GM19023 (cell line): ENCODE results near the gene TSPEAR.
"Not testable (repeated sequence)": the region's sequence is repeated elsewhere in the genome, so short reads cannot be mapped to it uniquely, and the experiment has no call there.

Source experiments
- ATAC-seq: cut with Tn5 transposase; IDR thresholded peaks from one replicate; pipeline ENCODE4 v1.9.1; 2021; ENCODE audit warnings: mild to moderate bottlenecking, moderate library complexity; ENCODE audit not compliant: unreplicated experiment

Gene TSPEAR

DNA sequence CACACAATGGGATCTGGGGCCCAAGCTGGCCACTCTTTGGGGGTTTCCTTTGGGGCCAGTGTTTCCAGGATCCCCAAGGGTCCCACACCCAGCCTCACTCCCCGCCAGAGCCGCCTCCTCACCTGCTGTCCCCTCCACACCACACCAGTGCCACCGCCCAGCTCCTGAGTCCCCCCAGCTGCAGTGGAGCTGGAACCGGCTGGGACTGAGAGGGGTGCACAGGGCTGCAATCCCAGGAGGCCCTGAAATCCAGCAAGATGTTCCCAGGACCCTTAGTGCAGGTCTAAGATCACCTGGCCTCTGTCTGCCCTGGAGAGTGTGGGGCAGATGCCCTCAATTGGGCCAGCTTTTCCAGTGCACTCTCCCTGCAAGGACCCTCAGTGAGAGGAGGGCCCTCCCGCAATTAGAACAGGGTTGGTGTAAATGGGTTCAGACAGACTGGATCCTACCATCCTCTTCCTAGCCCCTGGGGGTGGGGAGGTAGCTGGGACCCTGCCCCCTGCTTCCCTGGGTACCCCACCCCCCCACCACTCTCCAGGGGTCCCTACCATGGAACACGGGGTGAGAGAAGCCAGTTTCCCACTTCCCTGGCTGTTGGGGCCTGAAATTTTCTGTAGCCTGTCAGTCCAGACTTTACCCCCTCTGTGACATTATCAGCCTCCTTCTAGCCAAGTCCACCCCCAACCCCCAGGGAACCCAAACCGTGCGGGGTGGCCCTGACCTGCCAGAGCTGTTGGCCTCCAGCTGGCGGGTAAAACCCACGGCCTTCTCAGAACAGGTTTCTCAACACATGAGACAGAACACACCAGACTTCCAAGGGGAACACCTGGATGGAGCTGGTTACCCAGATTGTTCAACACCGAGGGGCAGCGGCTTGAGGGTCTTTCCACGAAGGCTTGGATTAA lies 7.4 kb downstream of the TSPEAR start:
- ATAC-seq, result no peak

DNA sequence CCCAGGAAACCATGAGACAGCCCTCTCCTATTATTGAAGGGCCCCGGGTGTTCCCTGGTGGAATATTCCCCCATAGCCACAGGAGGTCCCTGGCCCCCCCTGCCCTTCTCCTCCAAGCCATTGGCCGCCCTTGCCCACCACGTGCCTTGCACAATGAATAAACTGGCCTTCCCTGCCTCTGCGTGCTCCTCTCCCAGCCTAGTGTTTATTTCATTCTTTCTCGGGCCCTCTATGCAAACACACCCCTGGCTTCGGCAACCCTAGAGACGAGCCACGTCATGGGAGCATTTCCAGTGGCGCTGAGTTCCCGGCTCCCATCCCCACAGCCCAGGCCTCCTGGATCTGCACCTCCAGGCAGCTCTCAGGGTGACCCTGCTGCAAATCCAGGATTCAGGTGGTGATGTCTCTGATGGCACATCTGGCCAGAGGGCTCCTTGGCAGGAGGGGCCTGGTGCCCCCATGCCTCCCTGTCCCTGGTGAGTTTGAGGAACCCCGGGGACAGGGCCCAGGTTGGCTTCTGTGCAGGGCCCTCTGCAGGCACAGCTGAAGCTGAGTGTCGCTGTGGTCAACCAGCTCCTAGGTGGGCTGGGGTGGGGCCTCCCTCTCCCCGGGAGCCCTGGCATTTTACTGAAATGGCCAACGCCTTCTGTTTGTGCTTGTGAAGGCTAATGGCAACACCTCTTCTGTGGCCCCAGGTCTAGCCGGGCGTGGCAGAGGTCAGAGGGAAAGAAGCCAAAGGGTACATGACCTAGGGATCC lies 8.2 kb downstream of the TSPEAR start:
- no peak for ATAC-seq

DNA sequence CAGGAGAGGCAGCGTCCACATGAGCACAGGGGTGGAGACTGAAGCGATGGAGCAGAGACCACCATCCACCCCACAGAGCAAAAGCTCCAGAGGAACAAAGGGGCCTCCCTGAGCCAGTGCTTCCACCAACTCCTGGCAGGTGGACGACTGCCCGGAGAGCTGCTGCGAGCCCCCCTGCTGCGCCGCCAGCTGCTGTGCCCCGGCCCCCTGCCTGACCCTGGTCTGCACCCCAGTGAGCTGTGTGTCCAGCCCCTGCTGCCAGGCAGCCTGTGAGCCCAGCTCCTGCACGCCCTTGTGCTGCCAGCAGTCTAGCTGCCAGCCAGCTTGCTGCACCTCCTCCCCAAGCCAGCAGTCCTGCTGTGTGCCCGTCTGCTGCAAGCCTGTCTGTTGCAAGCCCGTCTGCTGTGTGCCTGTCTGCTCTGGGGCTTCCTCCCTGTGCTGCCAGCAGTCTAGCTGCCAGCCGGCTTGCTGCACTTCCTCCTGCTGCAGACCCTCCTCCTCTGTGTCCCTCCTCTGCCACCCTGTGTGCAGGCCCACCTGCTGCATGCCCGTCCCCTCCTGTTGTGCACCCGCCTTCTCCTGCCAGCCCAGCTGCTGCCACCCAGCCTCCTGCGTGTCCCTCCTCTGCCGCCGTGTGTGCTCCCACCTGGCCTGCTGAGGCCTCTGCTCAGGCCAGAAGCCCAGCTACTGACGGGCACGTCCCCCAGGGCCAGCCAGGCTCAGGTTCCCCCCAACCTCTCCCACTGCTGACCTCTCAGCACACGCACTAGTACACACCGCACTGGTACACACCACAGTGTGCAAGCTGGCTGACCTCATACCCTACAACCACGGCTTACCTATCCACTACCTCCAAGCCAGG lies 9.0 kb downstream of the TSPEAR start:
- ATAC-seq, result no peak

GRCh38 chr21:44701541-44701940 lies 9.8 kb downstream of the TSPEAR start:
- no peak for ATAC-seq

DNA sequence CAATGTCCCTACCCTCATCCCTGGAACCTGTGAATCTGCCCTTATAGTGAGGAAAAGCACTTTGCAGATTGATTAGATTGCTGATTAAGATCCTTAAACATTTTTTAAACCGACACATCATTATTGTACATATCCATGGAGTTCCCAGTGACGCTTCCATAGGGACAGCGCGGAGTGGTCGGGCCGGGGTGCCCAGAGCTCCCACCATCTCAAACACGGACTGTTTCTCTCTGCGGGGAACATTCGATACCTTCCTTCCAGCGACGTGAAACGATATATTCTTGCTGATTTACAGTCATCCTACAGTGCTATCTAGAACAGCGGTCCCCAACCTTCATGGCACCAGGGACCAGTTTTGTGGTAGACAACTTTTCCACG lies 10.4 kb downstream of the TSPEAR start:
- no peak for ATAC-seq

GRCh38 chr21:44700101-44701022 lies 11.0 kb downstream of the TSPEAR start:
- ATAC-seq, result no peak

DNA sequence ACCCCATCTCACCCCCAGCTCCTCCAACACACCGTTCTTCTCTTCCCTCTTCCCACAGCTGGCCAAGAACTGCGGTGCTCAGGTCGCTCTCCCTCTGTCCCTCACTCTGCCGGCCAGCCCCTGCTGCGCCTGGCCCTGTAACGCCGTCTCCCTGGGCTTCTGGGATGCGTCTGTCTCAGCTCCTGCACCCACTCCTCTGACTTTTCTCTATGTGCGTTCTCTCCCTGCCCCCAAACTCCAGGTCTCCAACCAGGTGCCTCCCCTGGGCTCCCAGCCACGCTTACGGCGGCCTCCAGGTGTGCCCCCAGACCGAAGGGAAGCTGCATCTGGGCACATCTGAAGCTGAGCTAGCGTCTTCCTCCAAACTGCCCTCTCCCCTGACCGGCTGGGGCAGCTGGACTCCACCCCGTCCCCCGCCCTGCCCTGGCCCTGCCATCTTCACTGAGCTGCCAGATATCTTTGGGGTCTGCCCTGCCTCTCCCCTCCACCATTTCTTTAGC lies 11.8 kb downstream of the TSPEAR start:
- no peak for ATAC-seq

DNA sequence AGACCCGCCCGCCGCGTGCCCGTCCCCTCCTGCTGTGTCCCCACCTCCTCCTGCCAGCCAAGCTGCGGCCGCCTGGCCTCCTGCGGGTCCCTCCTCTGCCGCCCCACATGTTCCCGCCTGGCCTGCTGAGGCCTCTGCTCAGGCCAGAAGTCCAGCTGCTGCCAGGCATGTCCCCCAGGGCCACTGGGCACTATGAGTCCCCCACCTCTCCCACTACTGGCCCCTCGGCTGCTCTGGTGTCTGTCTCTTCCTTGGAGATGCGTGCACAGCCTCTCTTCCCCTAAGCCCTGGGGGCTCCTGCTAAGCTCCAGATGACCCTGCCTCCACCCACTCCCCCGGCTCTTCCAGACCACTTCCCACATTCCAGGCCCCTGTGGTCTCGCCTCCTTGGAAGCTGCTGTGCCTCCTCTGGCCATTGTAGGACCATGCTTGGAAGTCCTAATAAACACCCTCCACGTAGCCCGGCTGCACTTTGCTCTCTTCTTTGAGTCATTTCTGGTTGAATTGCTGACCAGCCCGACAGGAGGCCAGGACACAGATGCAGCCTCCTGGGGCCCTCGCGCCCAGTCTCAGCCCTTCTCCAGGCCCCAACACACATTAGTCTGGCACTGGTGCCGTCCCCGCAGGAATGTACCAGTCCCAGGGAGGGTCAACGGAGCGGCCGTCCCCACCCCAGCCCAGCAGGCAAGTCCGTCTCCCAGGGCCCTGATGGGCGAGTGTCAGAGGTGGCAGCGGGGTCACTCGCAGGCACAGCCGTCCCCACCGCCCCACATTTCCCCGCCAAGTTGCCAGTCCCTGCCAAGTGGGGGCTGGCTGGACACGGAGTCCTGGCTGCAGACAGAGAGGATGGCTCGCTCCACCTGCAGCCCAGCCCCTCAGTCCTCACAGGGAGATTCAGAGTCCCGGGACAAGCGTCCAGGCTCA lies 13.3 kb downstream of the TSPEAR start:
- no peak for ATAC-seq

- ATAC-seq, result not testable (repeated sequence)
Observed at GRCh38 chr21:44697172-44697810, 14.1 kb downstream of the TSPEAR start, which contains the start of gene KRTAP10-12. Gene KRTAP10-12, plus strand, starts transcription at chr21:44697172. Its CDS starts 30 bp downstream, at chr21:44697202.

GRCh38 chr21:44696572-44696971 lies 14.8 kb downstream of the TSPEAR start:
- no peak for ATAC-seq

DNA sequence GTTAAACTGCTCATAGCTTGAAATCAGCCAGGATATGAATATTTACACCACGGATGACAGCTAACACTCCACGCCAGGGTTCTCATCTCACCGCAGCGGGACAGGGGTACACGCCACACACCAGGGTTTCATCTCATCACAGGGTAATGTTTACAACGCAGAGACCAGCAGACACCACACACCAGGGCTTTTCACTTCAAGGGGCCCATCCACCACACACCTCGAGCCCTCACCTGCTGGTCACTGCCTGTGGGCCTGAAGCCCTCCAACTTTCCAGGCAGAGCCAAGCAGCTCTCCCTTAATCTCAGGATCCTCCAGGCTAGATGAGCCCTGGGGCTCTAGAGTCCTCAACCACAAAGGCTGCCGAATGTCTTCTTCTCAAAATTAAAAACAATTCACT lies 15.7 kb downstream of the TSPEAR start:
- ATAC-seq, result no peak

- no peak for ATAC-seq
Observed at GRCh38 chr21:44695184-44695583, 16.2 kb downstream of the TSPEAR start.

DNA sequence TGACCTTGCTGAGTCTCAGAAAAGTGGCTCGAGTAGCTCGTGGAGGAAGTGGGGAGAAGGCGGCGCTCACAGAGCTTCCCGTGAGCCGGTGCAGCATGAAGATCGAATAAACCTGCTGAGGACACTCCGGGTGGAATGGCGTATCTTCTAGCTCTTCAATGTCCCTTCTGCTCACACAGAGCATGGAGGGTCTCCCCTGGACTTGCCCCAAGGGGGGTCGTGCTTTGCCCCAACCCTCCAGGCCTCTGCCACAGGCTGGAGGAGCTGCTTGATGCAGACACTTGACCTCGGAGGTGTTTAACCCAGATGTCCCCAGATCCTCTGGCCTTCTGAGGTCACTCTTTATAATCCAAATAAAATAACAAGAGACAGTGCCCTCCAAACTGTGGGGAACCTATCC lies 16.6 kb downstream of the TSPEAR start:
- ATAC-seq, result no peak

DNA sequence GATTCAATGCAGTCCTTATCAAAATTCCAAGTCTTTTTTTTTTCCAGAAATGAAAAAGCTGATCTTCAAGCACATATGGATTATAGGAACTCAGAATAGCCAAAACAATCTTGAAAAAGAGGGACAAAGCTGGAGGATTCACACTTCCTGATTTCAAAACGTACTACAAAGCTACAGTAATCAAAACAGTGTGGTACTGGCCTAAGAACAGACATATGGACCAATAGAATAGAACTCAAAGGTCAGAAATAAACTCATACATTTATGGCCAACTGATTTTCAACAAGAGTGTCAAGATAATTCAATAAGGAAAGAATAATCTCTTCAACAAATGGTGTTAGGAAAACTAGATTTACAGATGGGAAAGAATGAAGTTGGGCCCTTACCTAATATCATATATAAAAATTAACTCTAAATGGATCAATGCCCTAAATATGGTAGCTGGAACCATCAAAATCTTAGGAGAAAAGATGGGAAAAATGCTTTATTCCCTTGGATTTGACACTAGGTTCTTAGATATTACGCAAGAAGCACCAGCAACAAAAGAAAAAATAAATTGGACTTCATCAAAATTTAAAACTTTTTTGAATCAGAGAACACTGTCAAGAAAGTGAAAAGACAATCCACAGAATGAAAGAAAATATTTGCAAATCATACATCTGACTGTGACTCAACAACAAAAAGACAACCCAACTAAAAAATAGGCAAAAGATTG lies 18.4 kb downstream of the TSPEAR start:
- no peak for ATAC-seq

GRCh38 chr21:44691686-44692085 lies 19.7 kb downstream of the TSPEAR start:
- no peak for ATAC-seq

GRCh38 chr21:44689740-44690139 lies 21.6 kb downstream of the TSPEAR start:
- not testable (repeated sequence) for ATAC-seq

DNA sequence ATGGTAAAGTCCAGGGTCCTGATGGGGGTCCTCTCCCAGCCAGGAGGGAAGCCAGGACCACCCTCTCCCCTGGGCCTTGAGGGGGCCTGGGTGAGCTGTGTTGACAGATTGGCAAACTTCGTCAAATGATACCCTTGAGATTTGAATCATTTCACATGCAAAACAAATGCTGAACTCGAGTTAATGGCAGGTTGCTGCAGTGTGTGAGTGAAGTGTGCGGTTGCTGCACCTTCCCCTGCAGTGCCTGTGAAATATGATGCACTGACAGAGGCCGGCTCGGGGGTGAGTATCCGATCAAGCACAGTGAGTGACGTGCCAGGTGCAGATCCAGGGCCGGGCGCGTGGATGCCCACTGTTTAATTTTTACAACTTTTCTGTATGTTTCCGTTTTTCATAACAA lies 23.7 kb downstream of the TSPEAR start:
- no peak for ATAC-seq
